ENCODE data around the gene PSMB11.

GRCh38 chr14:23030936-23031335, 11.1 kb upstream of the PSMB11 start:
- TF ChIP-seq CTCF (IDR thresholded peaks at IDR 0.05), result no peak
- no peak for TF ChIP-seq EZH2 (IDR thresholded peaks at IDR 0.05)
- TF ChIP-seq EZH2phosphoT487 (IDR thresholded peaks at IDR 0.05), result no peak

Measured in neural progenitor cell (in vitro differentiated cells).